SK-N-SH (cell line): ENCODE data around the gene PRICKLE3. TPM values are rescaled to one million over a fixed set of nuclear protein-coding genes. Genes with fewer than 3 reads are reported as not detected.

ENCODE experiments used
- CTCF ChIA-PET: fragments of 300-600, 350-600 bp; formaldehyde crosslinking; extraction: SDS; loops from one replicate; lab custom pipeline; 2021; lab: Yijun Ruan, JAX
- POLR2A ChIA-PET: fragments of 350-600 bp; sonication (Branson Sonifier 250); formaldehyde crosslinking; extraction: SDS; loops from one replicate; lab custom pipeline; 2020; ENCODE audit warnings: antibody characterized with exemption, inconsistent platforms; lab: Yijun Ruan, JAX
- DNase-seq: peaks from one replicate; pipeline ENCODE4 v3.0.0; 2012
- H2AFZ ChIP-seq: fragments of 200-600 bp; sonication (generic); 2 replicates; pipeline ENCODE4 v1.8.1; 2016; ENCODE audit warnings: antibody characterized with exemption, mild to moderate bottlenecking, low read depth
- H3F3A ChIP-seq: fragments of 200-600 bp; sonication (generic); replicated peaks from 2 replicates; pipeline ENCODE3; 2016; ENCODE audit warnings: antibody characterized with exemption, mild to moderate bottlenecking; ENCODE audit not compliant: insufficient read depth
- H3K27ac ChIP-seq, 2 experiments: fragments of 200-500 bp in 1 of 2; fragments of 200-600 bp in 1 of 2; sonication (Bioruptor generic) in 1 of 2; sonication (generic), shearing (Covaris generic) in 1 of 2; 2 replicates each; pipeline versions ENCODE4 v1.5.1 to v1.6.1; 2014 to 2016; ENCODE audit warnings: low read depth in 2 of 2, inconsistent platforms in 1 of 2, low read length in 1 of 2, mild to moderate bottlenecking in 1 of 2, mixed read lengths in 1 of 2
- H3K27me3 ChIP-seq: fragments of 200-600 bp; sonication (generic), shearing (Covaris generic); 2 replicates; pipeline ENCODE4 v1.6.1; 2016; ENCODE audit warnings: mixed run types; ENCODE audit not compliant: insufficient read depth
- H3K36me3 ChIP-seq, 2 experiments: fragments of 200-500 bp in 1 of 2; fragments of 200-600 bp in 1 of 2; sonication (Bioruptor generic) in 1 of 2; sonication (generic) in 1 of 2; replicated peaks in 1 of 2; 2 replicates each; pipeline versions ENCODE3 to v1.5.1; 2014 to 2016; ENCODE audit warnings: low read length in 1 of 2, mild to moderate bottlenecking in 1 of 2; ENCODE audit not compliant: insufficient read depth in 2 of 2, control insufficient read depth in 1 of 2
- H3K4me1 ChIP-seq, 2 experiments: fragments of 200-500 bp in 1 of 2; fragments of 200-600 bp in 1 of 2; sonication (Bioruptor generic) in 1 of 2; sonication (generic), shearing (Covaris generic) in 1 of 2; 2 replicates each; pipeline versions ENCODE4 v1.5.1 to v1.6.1; 2014 to 2016; ENCODE audit warnings: low read depth in 1 of 2, low read length in 1 of 2, mixed run types in 1 of 2; ENCODE audit not compliant: insufficient read depth in 2 of 2, control insufficient read depth in 1 of 2
- H3K4me2 ChIP-seq: fragments of 200-600 bp; sonication (generic), shearing (Covaris generic); 2 replicates; pipeline ENCODE4 v1.6.1; 2017; ENCODE audit warnings: mixed run types
- H3K4me3 ChIP-seq, 2 experiments: fragments of 200-500 bp in 1 of 2; fragments of 200-600 bp in 1 of 2; sonication (Bioruptor generic) in 1 of 2; sonication (generic), shearing (Covaris generic) in 1 of 2; 2 replicates each; pipeline versions ENCODE4 v1.5.1 to v1.8.1; 2014 to 2016; ENCODE audit warnings: low read depth in 2 of 2, inconsistent platforms in 1 of 2, low read length in 1 of 2, mild to moderate bottlenecking in 1 of 2, mixed read lengths in 1 of 2, moderate library complexity in 1 of 2
- H3K79me2 ChIP-seq: fragments of 200-600 bp; sonication (generic); 2 replicates; pipeline ENCODE4 v1.8.1; 2017; ENCODE audit warnings: mild to moderate bottlenecking; ENCODE audit not compliant: insufficient read depth
- H3K9ac ChIP-seq: fragments of 200-600 bp; sonication (generic); 2 replicates; pipeline ENCODE4 v1.6.1; 2017; ENCODE audit warnings: mixed run types
- H3K9me2 ChIP-seq: fragments of 200-600 bp; sonication (generic); 2 replicates; pipeline ENCODE4 v1.6.1; 2017; ENCODE audit warnings: mixed run types
- H3K9me3 ChIP-seq: fragments of 200-600 bp; sonication (generic); 2 replicates; pipeline ENCODE4 v1.6.1; 2017; ENCODE audit warnings: mixed run types, mild to moderate bottlenecking, moderate library complexity
- H4K20me1 ChIP-seq: fragments of 200-600 bp; sonication (generic); 2 replicates; pipeline ENCODE4 v1.6.1; 2017; ENCODE audit warnings: mild to moderate bottlenecking, mixed run types; ENCODE audit not compliant: insufficient read depth
- CTCF ChIP-seq: fragments of 200-600 bp; sonication (generic); IDR thresholded peaks from 2 replicates; pipeline ENCODE4 v1.6.1; 2017; ENCODE audit warnings: antibody characterized with exemption, mild to moderate bottlenecking, moderate library complexity
- EP300 ChIP-seq, 2 experiments: IDR thresholded peaks; 2 replicates each; pipeline versions ENCODE4 v1.4.0 to v1.6.1; 2012; ENCODE audit warnings: borderline replicate concordance in 1 of 2, low read depth in 1 of 2, low read length in 1 of 2
- EZH2phosphoT487 ChIP-seq: fragments of 200-600 bp; sonication (generic); IDR thresholded peaks from 2 replicates; pipeline ENCODE4 v1.6.1; 2017; ENCODE audit warnings: low read depth, mixed run types, mild to moderate bottlenecking, antibody characterized with exemption, moderate library complexity, borderline replicate concordance
- FOXM1 ChIP-seq: IDR thresholded peaks from 2 replicates; pipeline ENCODE4 v1.4.0; 2012; ENCODE audit warnings: low read depth, mild to moderate bottlenecking
- JUND ChIP-seq: IDR thresholded peaks from 2 replicates; pipeline ENCODE4 v1.4.0; 2012
- PBX3 ChIP-seq: IDR thresholded peaks from 2 replicates; pipeline ENCODE4; 2012
- RAD21 ChIP-seq: IDR thresholded peaks from 2 replicates; pipeline ENCODE4 v1.6.1; 2012; ENCODE audit warnings: mild to moderate bottlenecking, low read length
- RCOR1 ChIP-seq: fragments of 150-350 bp; IDR thresholded peaks from 2 replicates; pipeline ENCODE4 v1.6.1; 2017; ENCODE audit warnings: antibody characterized with exemption, low read length
- RFX5 ChIP-seq: IDR thresholded peaks from 2 replicates; pipeline ENCODE4 v1.6.1; 2012; ENCODE audit warnings: mild to moderate bottlenecking, improper control_type of control experiment, low read length
- RXRA ChIP-seq: IDR thresholded peaks from 2 replicates; pipeline ENCODE4 v1.4.0; 2012; ENCODE audit warnings: low read depth, mild to moderate bottlenecking, borderline replicate concordance
- SMC3 ChIP-seq: IDR thresholded peaks from 2 replicates; pipeline ENCODE4 v1.6.1; 2012; ENCODE audit warnings: low read depth, low read length, improper control_type of control experiment
- TAF1 ChIP-seq: IDR thresholded peaks from 2 replicates; pipeline ENCODE4 v1.6.1; 2012; ENCODE audit warnings: low read depth, mild to moderate bottlenecking, low read length, moderate library complexity, borderline replicate concordance
- TCF12 ChIP-seq: IDR thresholded peaks from 2 replicates; pipeline ENCODE4 v1.4.0; 2012
- TEAD4 ChIP-seq: IDR thresholded peaks from 2 replicates; pipeline ENCODE4 v1.4.0; 2012; ENCODE audit warnings: mild to moderate bottlenecking, borderline replicate concordance; ENCODE audit not compliant: insufficient read depth
- YY1 ChIP-seq: IDR thresholded peaks from 2 replicates; pipeline ENCODE4 v1.4.0; 2012; ENCODE audit warnings: low read depth, mild to moderate bottlenecking
- WGBS: methylation state at CpG from one replicate; pipeline ENCODE4 v1.1.6; 2017; ENCODE audit warnings: low lambda C conversion rate; 5-methylcytosine and 5-hydroxymethylcytosine counted together
- polyA plus RNA-seq, 3 experiments: library from polyadenylated mRNA; depleted of rRNA; stranded (reverse); fragments of >200 nt; gene quantifications; 2 replicates each; pipeline ENCODE4 v1.2.3, GENCODE V29; 2012

The PRICKLE3 gene
- polyA plus RNA-seq, 1 of the 3 experiments (the other 2 are of a cell fraction): 0.07 TPM

DNA sequence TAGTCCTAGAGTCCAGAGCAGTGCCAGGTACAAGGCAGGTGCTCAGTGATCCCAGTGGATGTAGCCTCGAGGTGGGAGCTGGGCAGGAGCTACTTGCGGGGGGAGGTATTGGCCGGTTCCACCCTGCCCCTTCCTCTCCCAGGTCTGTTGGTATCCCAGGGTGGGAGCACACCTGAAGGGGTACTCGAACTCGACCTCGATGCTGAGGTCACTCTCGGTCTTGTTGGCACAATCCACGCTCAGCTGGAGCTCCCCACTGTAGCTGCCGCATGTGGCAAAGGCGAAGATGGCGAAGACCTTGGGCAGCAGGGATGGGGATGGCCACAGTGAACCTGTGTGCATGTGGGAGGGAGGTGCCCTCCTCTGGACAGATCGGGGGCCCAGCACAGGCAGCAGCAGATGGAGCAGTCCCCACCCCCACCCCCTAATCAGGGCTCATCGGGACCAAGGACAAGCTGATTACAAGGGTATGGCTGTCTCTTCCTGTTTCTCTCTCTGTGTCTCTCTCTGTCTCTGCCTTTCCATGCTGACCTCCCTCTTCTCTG is 11.4 kb upstream of the PRICKLE3 start:
- Histone ChIP-seq H3K9me3 (no peaks in the 10 kb centered on the region), H3K36me3 (no peaks in the 10 kb centered on the region), H3K9me2 (no peaks in the 10 kb centered on the region), H3K4me1 (no peaks in the 10 kb centered on the region; a peak in 1 of 4 replicates), H3K4me3 (no peak overlapping the region), H3F3A (no peaks in the 10 kb centered on the region), H3K9ac (no peak overlapping the region), H2AFZ (no peak overlapping the region), H3K4me2 (no peak overlapping the region), H4K20me1 (no peaks in the 10 kb centered on the region), H3K79me2 (no peaks in the 10 kb centered on the region), H3K27me3 (peaks cover 9% of the 10 kb centered on the region; the same call in 1 of the 2 replicates), H3K27ac (no peak overlapping the region)
- ChIA-PET POLR2A (no interaction called here), CTCF (no interaction called here)
- no peak for DNase-seq
- TF ChIP-seq YY1: no peak
- 41% methylated on average over 11 of the region's 13 CpGs for WGBS

DNA sequence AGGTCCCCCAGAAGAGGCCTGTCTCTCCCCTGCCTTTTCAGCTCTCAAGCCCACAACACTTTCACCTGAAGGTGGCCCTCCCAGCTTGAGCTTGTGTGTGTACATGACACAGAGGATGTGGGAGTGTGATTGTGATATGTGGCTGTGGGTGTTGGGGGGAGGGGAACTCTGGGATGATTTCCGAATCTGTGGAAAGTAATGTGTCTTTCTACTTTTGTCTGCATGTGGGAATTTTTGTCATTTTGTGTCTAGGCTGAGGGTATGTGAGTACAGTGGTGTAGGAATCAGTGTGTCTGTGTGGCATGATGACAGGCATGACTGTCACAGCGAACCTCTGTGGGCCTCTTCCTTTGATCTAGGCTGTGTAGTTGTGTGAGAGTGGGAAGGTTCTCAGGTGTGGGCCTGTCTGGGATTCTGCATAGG is 7.4 kb upstream of the PRICKLE3 start:
- H2AFZ ChIP-seq: no peak overlapping the region
- no peaks in the 10 kb centered on the region for H3K79me2 ChIP-seq
- H3K9me3 ChIP-seq: no peaks in the 10 kb centered on the region
- H3K4me3 ChIP-seq: no peak overlapping the region
- 26% methylated on average over 2 of the region's 2 CpGs for WGBS
- no peaks in the 10 kb centered on the region; a peak in 1 of 4 replicates for H3K4me1 ChIP-seq
- no peak overlapping the region for H3K4me2 ChIP-seq
- no peaks in the 10 kb centered on the region for H3K36me3 ChIP-seq
- DNase-seq: no peak
- POLR2A ChIA-PET: no interaction called here
- CTCF ChIA-PET: interaction anchor here (0.8 to 1.7 kb wide), 16 partner anchors 14 to 645 kb away, joined by 3 to 9 read pairs (median 4); no protein-coding TSS in a partner anchor
- no peak overlapping the region for H3K27ac ChIP-seq
- H3K9me2 ChIP-seq: no peaks in the 10 kb centered on the region
- H3K9ac ChIP-seq: no peak overlapping the region
- H3K27me3 ChIP-seq: peaks cover 9% of the 10 kb centered on the region; the same call in 1 of the 2 replicates
- TF ChIP-seq EP300 (IDR thresholded peaks at IDR 0.05; ENCODE audit: borderline replicate concordance in 1 of 2, low read depth in 1 of 2, low read length in 1 of 2) (no peak), JUND (no peak), RXRA (no peak), EZH2phosphoT487 (no peak), TCF12 (no peak), TEAD4 (no peak), YY1 (no peak), FOXM1 (no peak), RAD21 (no peak), RFX5 (no peak), CTCF (no peak), PBX3 (no peak), SMC3 (no peak), TAF1 (no peak), RCOR1 (no peak)
- TF ChIP-seq, all 33 proteins: peak for 0
- no peaks in the 10 kb centered on the region for H3F3A ChIP-seq
- H4K20me1 ChIP-seq: no peaks in the 10 kb centered on the region
